Subcutaneous abdominal adipose tissue (tissue), 5 donors: ENCODE measurements around the gene PPP1R1C.

ENCODE experiments used
- H3K27ac ChIP-seq: one replicate; pipeline ENCODE4 v1.7.0; 2013; ENCODE audit warnings: low read depth, mild to moderate bottlenecking, inconsistent platforms, low read length, moderate library complexity
- H3K27me3 ChIP-seq, 5 donors: one replicate each; pipeline ENCODE4 v1.7.0; 2013; ENCODE audit warnings: low read length in 5 of 5, inconsistent platforms in 1 of 5; ENCODE audit not compliant: control insufficient read depth in 5 of 5, insufficient read depth in 4 of 5
- H3K36me3 ChIP-seq, 5 donors: one replicate each; pipeline ENCODE4 v1.7.0; 2013; ENCODE audit warnings: low read length in 5 of 5; ENCODE audit not compliant: control insufficient read depth in 5 of 5, insufficient read depth in 5 of 5
- H3K4me1 ChIP-seq, 5 donors: one replicate each; pipeline ENCODE4 v1.7.0; 2013; ENCODE audit warnings: low read length in 5 of 5, mild to moderate bottlenecking in 3 of 5, moderate library complexity in 1 of 5; ENCODE audit not compliant: control insufficient read depth in 5 of 5, insufficient read depth in 5 of 5
- H3K4me3 ChIP-seq, 5 donors: one replicate each; pipeline ENCODE4 v1.7.0; 2013; ENCODE audit warnings: low read length in 5 of 5, low read depth in 1 of 5
- H3K9ac ChIP-seq, 5 donors: one replicate each; pipeline ENCODE4 v1.7.0; 2013; ENCODE audit warnings: low read length in 5 of 5, mild to moderate bottlenecking in 4 of 5, moderate library complexity in 3 of 5
- H3K9me3 ChIP-seq, 5 donors: one replicate each; pipeline ENCODE4 v1.7.0; 2013; ENCODE audit warnings: low read length in 5 of 5; ENCODE audit not compliant: control insufficient read depth in 5 of 5
- donor health status: healthy.
- donor health status: healthy.
- donor health status: healthy.
- donor health status: healthy.
- donor health status: healthy.

Gene PPP1R1C

DNA sequence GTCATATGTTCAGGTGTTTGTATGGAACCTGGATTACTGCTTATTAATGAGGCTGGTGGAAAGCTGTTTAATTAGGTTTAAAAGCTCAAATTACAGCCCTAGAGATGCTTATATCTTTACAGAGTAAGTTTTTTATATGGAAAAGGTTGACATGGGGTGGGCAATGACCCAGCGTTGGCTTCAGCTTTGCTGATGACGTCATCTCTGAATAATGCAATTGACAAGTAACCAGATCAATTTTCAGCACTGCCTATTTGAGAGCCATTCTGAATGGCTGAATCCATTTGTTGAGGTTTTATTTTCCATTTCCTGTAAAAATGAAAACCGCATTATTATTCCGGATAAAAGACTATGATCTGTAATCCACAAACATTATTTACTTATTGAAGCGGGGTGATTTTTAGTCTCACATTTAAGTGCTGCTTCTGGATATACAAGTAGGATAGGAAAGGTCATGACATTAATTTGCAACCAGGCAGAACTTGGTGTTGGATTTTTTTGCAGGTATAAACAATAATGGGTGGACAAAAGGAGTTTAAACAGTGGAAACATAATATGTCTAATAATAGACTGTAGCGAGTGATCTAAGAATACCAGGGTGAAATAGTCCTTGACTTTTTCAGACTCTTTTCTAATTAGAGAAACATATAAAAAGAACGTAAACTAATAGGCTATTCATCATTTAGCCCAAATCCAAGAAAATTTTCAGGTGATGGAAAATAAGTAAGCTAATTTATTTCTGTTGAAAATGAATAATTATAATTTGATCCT lies 2.7 kb downstream of the PPP1R1C start:
- H3K27ac ChIP-seq, result no peak overlapping the region
- H3K36me3 ChIP-seq, result no peaks in the 10 kb centered on the region
- H3K9me3 ChIP-seq, result no peaks in the 10 kb centered on the region
- no peak overlapping the region for H3K9ac ChIP-seq
- H3K4me1 ChIP-seq, result peaks cover 0 to 3% (median 0%) of the 10 kb centered on the region in 5 donors
- H3K27me3 ChIP-seq, result no peaks in the 10 kb centered on the region
- no peak overlapping the region for H3K4me3 ChIP-seq

DNA sequence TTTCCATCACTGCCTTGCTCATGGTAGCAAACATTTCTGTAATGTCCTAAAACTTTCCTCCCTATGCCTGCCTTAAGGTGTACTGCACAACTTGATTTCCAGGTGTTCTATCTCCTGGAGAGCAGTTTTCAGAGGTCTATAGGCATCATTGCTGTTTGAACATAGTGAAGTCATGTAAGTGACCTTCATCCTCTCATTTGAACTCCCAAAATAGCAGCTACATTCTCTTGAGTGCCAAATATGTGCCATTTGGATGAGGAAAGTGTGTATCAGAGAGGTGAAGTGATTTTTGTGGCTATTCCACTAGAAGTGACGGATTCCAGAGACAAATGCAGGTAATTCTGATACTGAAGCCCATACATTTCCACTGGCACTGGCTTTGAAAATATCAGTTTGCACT lies 3.4 kb downstream of the PPP1R1C start:
- Histone ChIP-seq H3K4me3 (no peak overlapping the region), H3K36me3 (no peaks in the 10 kb centered on the region), H3K9ac (no peak overlapping the region), H3K4me1 (peaks cover 0 to 3% (median 0%) of the 10 kb centered on the region in 5 donors), H3K27me3 (no peaks in the 10 kb centered on the region), H3K9me3 (no peaks in the 10 kb centered on the region), H3K27ac (no peak overlapping the region)

DNA sequence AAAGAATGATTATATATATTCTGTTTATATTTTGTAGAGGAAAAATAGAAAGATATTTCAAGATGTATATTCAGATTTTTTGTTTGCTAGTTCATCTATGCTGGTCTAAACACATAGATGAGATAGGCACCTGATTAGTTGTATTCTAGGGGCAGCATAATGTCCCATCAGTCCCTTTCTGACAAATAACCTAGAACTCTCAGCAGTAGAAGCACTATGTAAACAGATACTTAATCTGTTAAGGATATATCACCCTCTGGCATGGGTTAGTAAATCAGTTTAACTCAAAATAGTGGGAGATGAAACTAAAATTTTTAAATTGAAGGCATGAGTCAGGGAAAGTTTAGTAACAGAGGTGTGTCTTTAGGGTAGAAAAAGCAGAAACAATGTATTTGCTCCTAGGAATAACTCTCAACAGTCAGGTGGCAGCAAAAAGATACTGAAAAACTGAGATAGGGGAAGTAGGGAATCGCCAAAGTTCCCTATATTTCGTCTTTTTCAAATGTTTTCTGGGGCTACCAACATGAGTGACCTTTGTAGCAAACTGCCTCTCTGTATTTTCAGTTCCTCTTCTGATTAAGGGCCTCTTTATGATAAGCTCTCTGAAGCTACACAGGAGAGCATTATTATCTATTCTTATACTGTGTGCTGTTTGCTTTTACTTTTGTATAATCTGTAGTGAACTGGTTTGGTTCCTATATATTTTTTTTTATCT lies 5.7 kb downstream of the PPP1R1C start:
- Histone ChIP-seq H3K27me3 (no peaks in the 10 kb centered on the region), H3K4me1 (no peaks in the 10 kb centered on the region), H3K36me3 (no peaks in the 10 kb centered on the region), H3K9me3 (no peaks in the 10 kb centered on the region), H3K27ac (no peak overlapping the region), H3K9ac (no peak overlapping the region), H3K4me3 (no peak overlapping the region)

DNA sequence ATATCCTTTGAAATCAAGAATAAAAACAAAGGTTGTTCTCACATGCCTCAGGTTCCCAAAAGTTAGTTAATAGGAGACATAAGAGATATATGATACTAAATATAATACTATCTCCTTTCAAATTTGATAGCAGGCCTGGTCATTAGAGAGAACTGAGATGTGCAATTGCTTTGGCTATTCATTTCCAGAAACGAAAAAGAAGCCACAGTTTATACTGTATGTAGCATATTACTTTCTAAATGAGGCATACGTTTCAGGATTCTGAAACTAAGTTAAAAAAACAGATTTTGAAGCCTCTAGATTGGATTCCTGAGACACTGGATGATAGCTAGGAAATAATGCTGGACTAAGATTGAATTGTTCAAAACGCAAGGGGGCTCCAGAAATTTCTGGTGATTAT lies 7.1 kb downstream of the PPP1R1C start:
- no peaks in the 10 kb centered on the region for H3K4me1 ChIP-seq
- H3K4me3 ChIP-seq, result no peak overlapping the region
- no peaks in the 10 kb centered on the region for H3K9me3 ChIP-seq
- no peak overlapping the region for H3K9ac ChIP-seq
- H3K36me3 ChIP-seq, result no peaks in the 10 kb centered on the region
- no peaks in the 10 kb centered on the region for H3K27me3 ChIP-seq
- no peak overlapping the region for H3K27ac ChIP-seq

DNA sequence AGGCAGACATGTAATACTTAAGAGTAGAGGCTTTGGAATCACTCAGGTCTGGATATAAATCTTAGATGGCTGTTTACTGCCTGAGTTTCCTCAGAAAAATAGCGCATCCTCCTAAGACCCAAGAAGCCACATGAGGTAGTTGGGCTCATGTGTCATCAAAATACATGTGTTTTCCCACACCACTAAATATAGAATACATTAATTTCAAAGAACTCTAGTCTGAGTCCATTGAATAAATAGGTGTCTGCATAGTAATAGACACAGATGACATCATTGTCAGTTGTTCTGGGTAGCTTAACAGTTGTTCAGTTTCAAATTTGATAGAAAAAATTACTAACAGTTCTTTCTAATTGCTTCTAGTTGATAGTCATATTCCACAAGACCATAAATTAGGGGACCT lies 9.6 kb downstream of the PPP1R1C start:
- Histone ChIP-seq H3K9me3 (no peaks in the 10 kb centered on the region), H3K4me3 (no peak overlapping the region), H3K9ac (no peak overlapping the region), H3K27ac (no peak overlapping the region), H3K4me1 (no peaks in the 10 kb centered on the region), H3K36me3 (no peaks in the 10 kb centered on the region), H3K27me3 (no peaks in the 10 kb centered on the region)

DNA sequence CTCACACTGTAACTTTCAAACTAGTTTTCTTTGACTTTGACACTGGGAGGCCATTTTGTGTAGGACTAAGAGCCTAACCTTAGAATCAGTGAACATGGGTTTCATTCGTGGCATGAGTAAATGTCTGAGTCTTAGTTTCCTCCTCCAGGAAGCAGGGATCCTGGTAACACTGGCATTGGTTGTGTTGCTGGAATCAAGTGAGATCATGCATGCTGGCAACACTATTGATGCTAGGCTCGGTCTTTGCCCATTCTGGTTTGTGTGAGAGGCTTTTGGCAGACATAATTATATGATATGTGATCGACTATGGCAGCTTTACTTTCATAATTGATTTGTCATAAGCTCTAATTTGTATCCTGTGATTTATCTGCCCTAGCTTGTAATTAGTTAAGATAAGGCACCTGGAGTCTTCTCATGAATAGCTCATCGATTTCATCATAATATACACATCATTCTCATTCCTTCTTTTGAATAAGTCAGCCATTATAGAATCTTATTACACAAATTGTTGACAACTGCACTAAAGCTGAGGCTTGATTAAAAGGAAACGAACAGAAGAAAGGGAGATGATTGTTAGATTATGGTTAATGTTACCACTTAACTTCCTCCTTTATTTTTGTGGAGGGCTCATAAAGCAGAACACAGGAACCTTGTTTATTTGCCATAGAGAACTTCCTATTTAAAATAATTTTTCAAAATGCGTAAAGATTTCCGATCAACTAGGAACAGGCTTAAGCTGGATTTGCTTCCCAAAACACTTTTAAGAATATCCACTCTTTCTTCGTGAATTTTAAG lies 12.6 kb downstream of the PPP1R1C start:
- no peak overlapping the region for H3K27ac ChIP-seq
- no peaks in the 10 kb centered on the region for H3K9me3 ChIP-seq
- H3K9ac ChIP-seq, result no peak overlapping the region
- H3K27me3 ChIP-seq, result no peaks in the 10 kb centered on the region
- no peak overlapping the region for H3K4me3 ChIP-seq
- H3K4me1 ChIP-seq, result no peaks in the 10 kb centered on the region
- H3K36me3 ChIP-seq, result no peaks in the 10 kb centered on the region

DNA sequence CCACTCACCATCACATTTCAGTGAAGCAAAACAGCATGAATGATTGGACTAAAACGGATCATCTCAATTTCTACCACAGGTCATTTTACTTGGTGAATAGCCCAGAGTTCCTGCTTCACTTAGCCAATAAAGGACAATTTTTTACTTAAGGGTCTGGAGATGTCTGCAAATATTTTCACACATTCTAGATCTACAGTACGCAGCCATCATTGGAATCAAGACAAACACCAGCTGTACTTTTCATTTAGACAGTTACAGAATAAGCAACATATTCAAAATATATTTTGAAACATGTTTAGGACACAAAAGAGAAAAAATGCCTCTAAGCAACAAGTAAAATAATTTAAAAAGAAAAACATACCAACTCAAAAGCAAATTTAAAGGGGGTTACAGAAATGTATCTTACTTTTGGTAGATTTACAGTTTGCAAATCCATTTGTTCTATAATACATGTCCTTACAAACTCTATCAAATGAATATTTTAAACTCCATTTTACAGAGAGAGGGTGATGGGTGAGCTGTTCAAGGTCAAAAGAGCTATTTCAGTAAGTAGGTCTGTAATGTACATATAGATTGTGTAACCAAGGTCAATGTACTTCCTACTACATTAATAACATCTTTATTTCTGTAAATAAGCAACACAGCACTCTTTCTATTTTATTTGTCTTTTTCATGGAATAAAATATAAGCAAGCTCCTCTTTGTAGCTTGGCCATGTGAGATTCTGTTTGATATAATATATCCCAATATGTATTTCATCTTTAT lies 13.4 kb downstream of the PPP1R1C start:
- no peaks in the 10 kb centered on the region for H3K4me1 ChIP-seq
- no peak overlapping the region for H3K27ac ChIP-seq
- H3K4me3 ChIP-seq, result no peak overlapping the region
- no peaks in the 10 kb centered on the region for H3K36me3 ChIP-seq
- H3K27me3 ChIP-seq, result no peaks in the 10 kb centered on the region
- H3K9ac ChIP-seq, result no peak overlapping the region
- no peaks in the 10 kb centered on the region for H3K9me3 ChIP-seq

DNA sequence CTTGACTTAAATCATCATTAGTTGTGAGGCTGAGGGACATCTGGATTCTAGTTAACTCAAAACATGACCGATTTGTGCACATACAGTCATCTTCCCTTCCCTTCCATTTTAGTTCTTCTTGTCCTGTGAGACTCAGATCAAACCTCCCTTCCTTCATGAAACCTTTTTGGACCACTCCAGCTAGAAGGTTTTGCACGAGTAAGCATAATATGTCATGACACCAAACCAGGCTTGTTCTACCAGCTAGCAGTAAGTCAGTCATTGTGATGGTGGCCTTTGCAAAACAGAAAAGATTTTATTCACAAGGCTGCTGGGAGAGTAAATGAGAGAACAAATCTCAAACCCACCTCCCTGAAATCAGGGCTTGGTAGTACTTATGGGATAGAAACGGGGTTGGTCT lies 14.3 kb downstream of the PPP1R1C start:
- H3K4me3 ChIP-seq, result no peak overlapping the region
- H3K9me3 ChIP-seq, result no peaks in the 10 kb centered on the region
- H3K27ac ChIP-seq, result no peak overlapping the region
- no peaks in the 10 kb centered on the region for H3K36me3 ChIP-seq
- H3K9ac ChIP-seq, result no peak overlapping the region
- H3K4me1 ChIP-seq, result no peaks in the 10 kb centered on the region
- no peaks in the 10 kb centered on the region for H3K27me3 ChIP-seq

DNA sequence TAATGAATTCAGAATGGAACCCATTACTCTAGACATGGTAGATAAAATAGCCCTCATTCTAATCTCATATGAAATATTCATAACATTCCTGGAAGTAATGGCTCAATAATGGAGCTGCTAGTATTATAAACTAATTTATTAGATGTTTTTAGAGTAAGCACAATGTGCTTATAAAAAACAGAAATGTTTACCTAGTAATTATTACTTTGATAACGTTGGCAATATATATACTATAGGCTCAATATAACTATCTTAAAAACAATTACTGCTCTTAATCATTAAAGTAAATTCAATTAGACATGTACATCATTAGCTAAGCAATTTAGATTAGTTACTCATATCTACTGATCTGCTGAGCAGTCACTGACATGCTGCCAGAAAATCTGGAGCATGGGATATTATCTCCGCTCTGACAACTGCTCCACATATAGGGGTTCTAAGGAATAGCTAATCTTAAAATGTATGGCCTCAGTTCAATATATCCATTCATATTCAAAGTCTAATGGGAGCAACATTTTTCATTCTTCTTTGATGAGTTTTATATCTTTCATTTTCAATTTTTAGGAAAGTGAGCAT lies 19.4 kb downstream of the PPP1R1C start:
- no peaks in the 10 kb centered on the region for H3K36me3 ChIP-seq
- H3K4me3 ChIP-seq, result no peak overlapping the region
- no peak overlapping the region for H3K27ac ChIP-seq
- no peak overlapping the region for H3K9ac ChIP-seq
- no peaks in the 10 kb centered on the region for H3K4me1 ChIP-seq
- no peaks in the 10 kb centered on the region for H3K27me3 ChIP-seq
- H3K9me3 ChIP-seq, result no peaks in the 10 kb centered on the region
